Activated CD8-positive, alpha-beta T cell treated with anti-CD3 and anti-CD28 coated beads for 36 hours (primary cell): Measurements from ENCODE around the gene DGKB. TPM values are rescaled to one million over a fixed set of nuclear protein-coding genes. Genes with fewer than 3 reads are reported as not detected.

ENCODE experiments used
- ATAC-seq: fragments of 200-7000 bp; cut with Tn5 transposase; one replicate; pipeline ENCODE4 v1.10.0; 2021; ENCODE audit warnings: mild to moderate bottlenecking, moderate library complexity
- CTCF ChIA-PET: fragments of 350-600 bp; sonication (Branson Sonifier 250); formaldehyde crosslinking; loops from one replicate; lab custom pipeline; 2021; ENCODE audit warnings: antibody characterized with exemption; lab: Charles Lee
- POLR2A ChIA-PET: fragments of 350-600 bp; sonication (Branson Sonifier 250); formaldehyde crosslinking; loops from one replicate; lab custom pipeline; 2021; ENCODE audit warnings: antibody characterized with exemption; lab: Charles Lee
- DNase-seq: peaks from one replicate; pipeline ENCODE4 v3.0.0-alpha.2; 2020
- H3K27ac Mint-ChIP-seq: one replicate; pipeline ENCODE4 v1.8.0; 2021; ENCODE audit warnings: mild to moderate bottlenecking, mixed read lengths
- H3K27me3 Mint-ChIP-seq: one replicate; pipeline ENCODE4 v1.8.0; 2021; ENCODE audit warnings: mixed read lengths
- H3K36me3 Mint-ChIP-seq: one replicate; pipeline ENCODE4 v1.8.0; 2021; ENCODE audit warnings: low read depth, mixed read lengths
- H3K4me1 Mint-ChIP-seq: one replicate; pipeline ENCODE4 v1.8.0; 2021; ENCODE audit warnings: low read depth, mixed read lengths
- H3K4me3 Mint-ChIP-seq: one replicate; pipeline ENCODE4 v1.8.0; 2021; ENCODE audit warnings: mild to moderate bottlenecking, moderate library complexity, mixed read lengths
- H3K9me3 Mint-ChIP-seq: one replicate; pipeline ENCODE4 v1.8.0; 2021; ENCODE audit warnings: mixed read lengths
- intact Hi-C: fragments of 100-400 bp; cut with micrococcal nuclease; formaldehyde crosslinking; loops from one replicate; pipeline ENCODE4 v1.10.0; 2022
- total RNA-seq, 2 experiments: library from RNA; stranded (reverse); gene quantifications; one replicate each; pipeline ENCODE4 v1.2.3, GENCODE V29; 2021
- TF ChIP-seq, protein P1 (sequence below): fragments of 200-600 bp; IDR thresholded peaks from one replicate; pipeline ENCODE4 v1.8.0; 2022; ENCODE audit warnings: antibody characterized with exemption, mild to moderate bottlenecking

The DGKB gene
- total RNA-seq, 2 experiments from 2014 or later, result not detected

DNA sequence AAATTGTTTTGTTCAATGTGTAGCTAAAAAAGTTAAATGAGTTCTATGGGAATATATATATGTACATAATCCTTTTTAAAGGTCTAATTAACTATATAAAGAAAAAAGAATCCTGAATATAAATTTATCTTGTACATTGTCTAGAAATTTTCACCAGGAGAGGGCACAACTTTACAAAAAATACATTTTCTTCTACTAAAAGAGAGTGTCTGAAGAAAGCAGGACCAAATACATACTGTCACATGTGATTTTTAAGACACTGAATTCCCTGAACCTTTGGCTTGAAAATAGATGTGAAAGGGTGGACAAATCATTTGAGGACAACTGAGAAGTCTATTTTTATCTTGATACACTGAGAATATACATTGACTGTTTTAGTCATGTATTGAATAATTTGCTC, 204.3 kb downstream of the DGKB start:
- no peak for ATAC-seq
- Mint-ChIP-seq H3K4me1 (no peaks in the 10 kb centered on the region), H3K4me3 (no peak overlapping the region), H3K9me3 (no peaks in the 10 kb centered on the region), H3K27me3 (no peaks in the 10 kb centered on the region), H3K27ac (no peak overlapping the region), H3K36me3 (no peaks in the 10 kb centered on the region)
- DNase-seq, result no peak
- CTCF ChIA-PET, result interaction anchor here (1.1 to 2.2 kb wide), 2 partner anchors 17 to 318 kb away, joined by 3 to 7 read pairs; no protein-coding TSS in a partner anchor
- POLR2A ChIA-PET, result no interaction called here
- TF ChIP-seq, protein P1, sequence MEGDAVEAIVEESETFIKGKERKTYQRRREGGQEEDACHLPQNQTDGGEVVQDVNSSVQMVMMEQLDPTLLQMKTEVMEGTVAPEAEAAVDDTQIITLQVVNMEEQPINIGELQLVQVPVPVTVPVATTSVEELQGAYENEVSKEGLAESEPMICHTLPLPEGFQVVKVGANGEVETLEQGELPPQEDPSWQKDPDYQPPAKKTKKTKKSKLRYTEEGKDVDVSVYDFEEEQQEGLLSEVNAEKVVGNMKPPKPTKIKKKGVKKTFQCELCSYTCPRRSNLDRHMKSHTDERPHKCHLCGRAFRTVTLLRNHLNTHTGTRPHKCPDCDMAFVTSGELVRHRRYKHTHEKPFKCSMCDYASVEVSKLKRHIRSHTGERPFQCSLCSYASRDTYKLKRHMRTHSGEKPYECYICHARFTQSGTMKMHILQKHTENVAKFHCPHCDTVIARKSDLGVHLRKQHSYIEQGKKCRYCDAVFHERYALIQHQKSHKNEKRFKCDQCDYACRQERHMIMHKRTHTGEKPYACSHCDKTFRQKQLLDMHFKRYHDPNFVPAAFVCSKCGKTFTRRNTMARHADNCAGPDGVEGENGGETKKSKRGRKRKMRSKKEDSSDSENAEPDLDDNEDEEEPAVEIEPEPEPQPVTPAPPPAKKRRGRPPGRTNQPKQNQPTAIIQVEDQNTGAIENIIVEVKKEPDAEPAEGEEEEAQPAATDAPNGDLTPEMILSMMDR, result no peak
- intact Hi-C loops, result no loop called here

DNA sequence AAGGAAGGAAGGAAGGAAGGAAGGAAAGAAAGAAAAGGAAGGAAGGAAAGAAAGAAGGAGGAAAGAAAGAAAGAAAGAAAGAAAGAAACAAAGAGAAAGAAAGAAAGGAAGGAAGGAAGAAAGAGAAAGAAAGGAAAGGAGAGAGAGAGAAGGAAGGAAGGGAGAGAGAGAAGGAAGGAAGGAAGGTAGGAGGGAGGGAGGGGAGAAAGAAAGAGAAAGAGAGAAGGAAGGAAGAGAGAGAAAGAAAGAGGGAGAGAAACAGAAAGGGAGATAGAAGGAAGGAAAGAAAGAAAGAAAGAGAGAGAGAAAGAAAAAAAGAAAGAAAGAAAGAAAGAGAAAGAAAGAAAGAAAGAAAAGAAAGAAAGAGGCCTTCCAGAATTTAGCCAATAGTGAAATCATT, 204.9 kb downstream of the DGKB start:
- TF ChIP-seq, protein P1, result no peak
- ChIA-PET CTCF (interaction anchor here (1.1 to 2.2 kb wide), 2 partner anchors 16 to 318 kb away, joined by 3 to 7 read pairs; no protein-coding TSS in a partner anchor), POLR2A (no interaction called here)
- ATAC-seq (no peak), DNase-seq (no peak)
- no peaks in the 10 kb centered on the region for H3K4me1 Mint-ChIP-seq
- no peaks in the 10 kb centered on the region for H3K9me3 Mint-ChIP-seq
- no peaks in the 10 kb centered on the region for H3K27me3 Mint-ChIP-seq
- intact Hi-C loops, result no loop called here
- H3K36me3 Mint-ChIP-seq, result no peaks in the 10 kb centered on the region
- no peak overlapping the region for H3K4me3 Mint-ChIP-seq
- no peak overlapping the region for H3K27ac Mint-ChIP-seq

DNA sequence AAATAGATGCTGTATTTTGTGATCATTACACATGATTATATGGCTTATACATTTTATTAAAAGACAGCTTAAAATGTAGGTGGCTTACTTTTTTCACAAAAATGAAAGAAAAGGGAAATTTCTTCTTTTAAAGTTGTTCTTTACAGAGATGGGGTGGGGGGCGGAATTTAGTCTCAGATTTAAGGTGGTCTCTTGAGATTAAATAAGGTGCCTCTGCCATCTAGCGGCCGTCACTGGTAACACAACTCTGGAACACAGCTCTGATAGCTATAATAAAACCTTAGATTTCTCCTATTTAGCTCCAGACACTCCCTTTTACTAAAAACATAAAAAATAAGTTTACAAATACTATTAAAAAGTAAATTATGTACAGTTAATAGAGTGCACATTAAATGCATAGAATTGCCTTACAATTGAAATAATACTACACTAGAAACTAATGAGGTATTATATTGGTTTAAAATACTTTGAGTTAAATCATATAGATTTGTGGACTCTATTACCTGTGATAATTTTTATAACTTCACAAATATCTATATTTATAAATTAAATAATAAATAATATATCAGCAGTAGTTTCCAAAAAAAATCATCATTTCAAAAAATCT, 210.9 kb downstream of the DGKB start:
- Mint-ChIP-seq H3K4me3 (no peak overlapping the region), H3K36me3 (no peaks in the 10 kb centered on the region), H3K9me3 (no peaks in the 10 kb centered on the region), H3K27ac (no peak overlapping the region), H3K27me3 (peaks cover 1% of the 10 kb centered on the region), H3K4me1 (no peaks in the 10 kb centered on the region)
- DNase-seq, result peak; percentile 76
- intact Hi-C loops, result loop anchor here (5.0 kb wide), 1 partner anchor 1414 kb away; no protein-coding TSS in a partner anchor
- ATAC-seq, result no peak
- TF ChIP-seq, protein P1, result peak; percentile 93
- CTCF ChIA-PET, result interaction anchor here (0.7 to 3.2 kb wide), 19 partner anchors 10 to 1415 kb away, joined by 3 to 19 read pairs (median 5); partner anchors contain the start of gene ETV1
- POLR2A ChIA-PET, result interaction anchor here (0.6 kb wide), 1 partner anchor 27 kb away, joined by 4 read pairs; no protein-coding TSS in a partner anchor

DNA sequence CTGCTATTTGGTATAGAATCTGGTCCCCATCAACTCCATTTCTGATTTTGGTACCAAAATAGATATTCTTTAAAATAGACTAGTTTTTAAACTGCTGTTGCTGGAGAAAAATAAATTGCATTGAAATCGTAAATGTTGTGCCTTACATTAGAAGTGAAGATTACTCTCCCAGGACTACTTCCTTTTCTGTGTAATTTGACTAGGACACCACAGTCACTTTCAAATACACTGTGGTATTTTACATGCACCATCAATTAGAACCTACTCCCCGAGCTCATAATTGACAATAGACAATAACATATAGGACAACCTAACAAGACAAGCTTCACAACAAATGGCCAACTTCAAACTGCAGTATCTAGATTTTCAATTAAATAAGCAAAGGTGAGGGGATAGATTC, 211.5 kb downstream of the DGKB start:
- H3K27me3 Mint-ChIP-seq, result peaks cover 1% of the 10 kb centered on the region
- CTCF ChIA-PET, result interaction anchor here (0.9 to 3.2 kb wide), 17 partner anchors 9 to 1415 kb away, joined by 3 to 19 read pairs (median 5); partner anchors contain the start of gene ETV1
- ATAC-seq, result no peak
- H3K4me1 Mint-ChIP-seq, result no peaks in the 10 kb centered on the region
- no peaks in the 10 kb centered on the region for H3K9me3 Mint-ChIP-seq
- DNase-seq, result no peak
- H3K27ac Mint-ChIP-seq, result no peak overlapping the region
- H3K4me3 Mint-ChIP-seq, result no peak overlapping the region
- H3K36me3 Mint-ChIP-seq, result no peaks in the 10 kb centered on the region
- TF ChIP-seq, protein P1, result no peak
- intact Hi-C loops, result loop anchor here (5.0 kb wide), 1 partner anchor 1414 kb away; no protein-coding TSS in a partner anchor
- POLR2A ChIA-PET, result interaction anchor here (0.6 kb wide), 1 partner anchor 27 kb away, joined by 4 read pairs; no protein-coding TSS in a partner anchor

DNA sequence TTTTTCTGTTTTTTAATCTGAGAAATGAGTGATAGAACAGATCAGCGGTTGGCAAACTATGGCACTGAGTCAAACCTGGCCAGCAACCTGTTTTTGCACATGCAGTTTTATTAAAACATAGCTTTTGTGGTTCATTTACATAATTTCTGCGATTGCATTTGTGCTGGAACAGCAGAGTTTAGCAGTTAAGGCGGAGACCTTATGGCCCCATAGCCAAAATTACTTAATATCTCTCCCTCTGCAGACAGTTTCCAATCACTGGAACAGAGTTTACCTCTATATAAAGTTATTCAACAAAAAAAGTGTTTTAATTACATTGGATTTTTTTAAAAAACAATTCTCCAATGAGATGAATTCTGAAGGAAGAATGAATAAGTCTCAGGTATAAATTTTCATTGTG, 212.1 kb downstream of the DGKB start:
- H3K27me3 Mint-ChIP-seq, result peaks cover 1% of the 10 kb centered on the region

More for the DNA sequence above, 212.1 kb downstream of the DGKB start:
- Mint-ChIP-seq H3K4me1 (no peaks in the 10 kb centered on the region), H3K9me3 (no peaks in the 10 kb centered on the region), H3K36me3 (no peaks in the 10 kb centered on the region), H3K27ac (no peak overlapping the region), H3K4me3 (no peak overlapping the region)
- ChIA-PET POLR2A (no interaction called here), CTCF (interaction anchor here (1.4 to 3.2 kb wide), 8 partner anchors 9 to 1414 kb away, joined by 4 to 19 read pairs (median 8); no protein-coding TSS in a partner anchor)
- TF ChIP-seq, protein P1, result no peak
- intact Hi-C loops, result loop anchor here (5.0 kb wide), 1 partner anchor 1413 kb away; no protein-coding TSS in a partner anchor
- ATAC-seq, result no peak
- DNase-seq, result no peak
